Activated CD8-positive, alpha-beta memory T cell treated with anti-CD3 and anti-CD28 coated beads for 1 hour (primary cell): ENCODE measurements around the gene ABLIM3.

Source experiments
- DNase-seq, 2 donors: peaks; one replicate each; pipeline ENCODE4 v3.0.0-alpha.2; 2020; ENCODE audit warnings: low read depth in 1 of 2; ENCODE audit errors: extremely low read depth in 1 of 2

Gene ABLIM3

GRCh38 chr5:149156435-149157083 is 15.3 kb downstream of the ABLIM3 start:
- DNase-seq, result no peak

GRCh38 chr5:149157330-149157729 is 16.0 kb downstream of the ABLIM3 start:
- DNase-seq, result no peak

GRCh38 chr5:149160291-149160787 is 19.0 kb downstream of the ABLIM3 start:
- no peak for DNase-seq

- no peak for DNase-seq
Observed at GRCh38 chr5:149161026-149161687, 19.9 kb downstream of the ABLIM3 start.

GRCh38 chr5:149161850-149162249 is 20.6 kb downstream of the ABLIM3 start:
- DNase-seq, result no peak

GRCh38 chr5:149162401-149163084 is 21.2 kb downstream of the ABLIM3 start:
- no peak for DNase-seq

- no peak for DNase-seq
Observed at GRCh38 chr5:149164731-149165130, 23.4 kb downstream of the ABLIM3 start.

- DNase-seq, result no peak
Observed at GRCh38 chr5:149166128-149166527, 24.8 kb downstream of the ABLIM3 start.

- DNase-seq, result no peak
Observed at GRCh38 chr5:149166591-149167100, 25.4 kb downstream of the ABLIM3 start.

GRCh38 chr5:149168276-149168906 is 27.1 kb downstream of the ABLIM3 start:
- no peak for DNase-seq

- no peak for DNase-seq
Observed at GRCh38 chr5:149170299-149170698, 29.0 kb downstream of the ABLIM3 start.

GRCh38 chr5:149172261-149172660 is 31.0 kb downstream of the ABLIM3 start:
- no peak for DNase-seq

- DNase-seq, result no peak
Observed at GRCh38 chr5:149172709-149173505, 31.6 kb downstream of the ABLIM3 start.

GRCh38 chr5:149174847-149175234 is 33.5 kb downstream of the ABLIM3 start:
- DNase-seq, result no peak

GRCh38 chr5:149175346-149176105 is 34.2 kb downstream of the ABLIM3 start:
- no peak for DNase-seq

GRCh38 chr5:149177339-149177843 is 36.1 kb downstream of the ABLIM3 start:
- DNase-seq, result no peak

- DNase-seq, result no peak
Observed at GRCh38 chr5:149177911-149178565, 36.7 kb downstream of the ABLIM3 start.

- DNase-seq, result no peak
Observed at GRCh38 chr5:149181732-149182131, 40.4 kb downstream of the ABLIM3 start.

GRCh38 chr5:149182241-149182640 is 40.9 kb downstream of the ABLIM3 start:
- no peak for DNase-seq
